CD14-positive monocyte (primary cell): ENCODE measurements around the gene DACT2. TPM values are rescaled to one million over a fixed set of nuclear protein-coding genes. Genes with fewer than 3 reads are reported as not detected.

Experiments
- DNase-seq, 3 donors: peaks; one replicate each; pipeline ENCODE4 v3.0.0-alpha.2; 2011 to 2022
- H2AFZ ChIP-seq: 2 replicates; pipeline ENCODE4 v1.6.0; 2012; ENCODE audit warnings: mild to moderate bottlenecking, low read depth, low read length, inconsistent platforms; ENCODE audit not compliant: insufficient read depth, poor library complexity, severe bottlenecking
- H3K27ac ChIP-seq, 2 donors: 1 replicate in 1 of 2; 2 replicates in 1 of 2; pipeline ENCODE4 v1.5.1; 2012 to 2013; ENCODE audit warnings: low read length in 2 of 2, control low read depth in 1 of 2, inconsistent platforms in 1 of 2, low read depth in 1 of 2, mild to moderate bottlenecking in 1 of 2
- H3K27me3 ChIP-seq, 2 donors: one replicate each; pipeline versions ENCODE4 v1.6.0 to v1.6.1; 2011 to 2013; ENCODE audit warnings: low read length in 2 of 2; ENCODE audit not compliant: control insufficient read depth in 2 of 2, insufficient read depth in 2 of 2
- H3K36me3 ChIP-seq, 2 donors: replicated peaks in 1 of 2; 1 replicate in 1 of 2; 2 replicates in 1 of 2; pipeline versions ENCODE4 v1.5.1 to v1.6.1; 2012 to 2013; ENCODE audit warnings: low read length in 2 of 2, control low read depth in 1 of 2, inconsistent platforms in 1 of 2, mild to moderate bottlenecking in 1 of 2; ENCODE audit not compliant: insufficient read depth in 2 of 2, control insufficient read depth in 1 of 2
- H3K4me1 ChIP-seq, 2 donors: 1 replicate in 1 of 2; 2 replicates in 1 of 2; pipeline versions ENCODE4 v1.5.1 to v1.6.1; 2012 to 2013; ENCODE audit warnings: low read length in 2 of 2, control low read depth in 1 of 2, inconsistent platforms in 1 of 2, mild to moderate bottlenecking in 1 of 2, moderate library complexity in 1 of 2; ENCODE audit not compliant: insufficient read depth in 2 of 2, control insufficient read depth in 1 of 2
- H3K4me2 ChIP-seq: replicated peaks from 2 replicates; pipeline ENCODE3; 2012; ENCODE audit warnings: low read length, moderate library complexity, mild to moderate bottlenecking; ENCODE audit not compliant: poor library complexity, severe bottlenecking; ENCODE audit errors: extremely low read depth
- H3K4me3 ChIP-seq, 3 experiments: fragments of 200-600 bp in 1 of 3; sonication (generic) in 1 of 3; replicated peaks in 1 of 3; 1 replicate in 2 of 3; 2 replicates in 1 of 3; pipeline ENCODE4 v1.5.1; 2011 to 2013; ENCODE audit warnings: low read length in 3 of 3, mild to moderate bottlenecking in 3 of 3, control low read depth in 2 of 3, low read depth in 2 of 3, inconsistent platforms in 1 of 3, moderate library complexity in 1 of 3
- H3K79me2 ChIP-seq: 2 replicates; pipeline ENCODE4 v1.6.0; 2012; ENCODE audit warnings: mild to moderate bottlenecking, control low read depth, inconsistent platforms, low read length, moderate library complexity; ENCODE audit not compliant: insufficient read depth
- H3K9ac ChIP-seq: 2 replicates; pipeline ENCODE4 v1.6.0; 2017; ENCODE audit warnings: low read length, mild to moderate bottlenecking; ENCODE audit not compliant: insufficient read depth, poor library complexity, severe bottlenecking
- H3K9me3 ChIP-seq, 2 donors: replicated peaks in 1 of 2; 1 replicate in 1 of 2; 2 replicates in 1 of 2; pipeline versions ENCODE4 v1.5.1 to v1.6.1; 2012 to 2013; ENCODE audit warnings: low read length in 2 of 2, control low read depth in 1 of 2; ENCODE audit not compliant: control insufficient read depth in 1 of 2, insufficient read depth in 1 of 2
- H4K20me1 ChIP-seq: 2 replicates; pipeline ENCODE4 v1.6.0; 2012; ENCODE audit warnings: mild to moderate bottlenecking, low read length, control low read depth, moderate library complexity; ENCODE audit not compliant: insufficient read depth
- H3K27ac Mint-ChIP-seq, 7 donors: one replicate each; pipeline ENCODE4 v1.8.0; 2020; ENCODE audit warnings: mild to moderate bottlenecking in 7 of 7, mixed read lengths in 7 of 7, moderate library complexity in 6 of 7, inconsistent platforms in 2 of 7
- H3K27me3 Mint-ChIP-seq, 3 donors: one replicate each; pipeline ENCODE4 v1.8.0; 2021 to 2022; ENCODE audit warnings: low read depth in 3 of 3, mild to moderate bottlenecking in 3 of 3, mixed read lengths in 3 of 3, moderate library complexity in 3 of 3, inconsistent platforms in 1 of 3
- H3K36me3 Mint-ChIP-seq, 2 donors: one replicate each; pipeline ENCODE4 v1.8.0; 2020; ENCODE audit warnings: mixed read lengths in 2 of 2, inconsistent platforms in 1 of 2, mild to moderate bottlenecking in 1 of 2
- H3K4me1 Mint-ChIP-seq: one replicate; pipeline ENCODE4 v1.8.0; 2020; ENCODE audit warnings: mild to moderate bottlenecking, mixed read lengths
- H3K4me3 Mint-ChIP-seq, 2 donors: one replicate each; pipeline ENCODE4 v1.8.0; 2020; ENCODE audit warnings: mild to moderate bottlenecking in 2 of 2, mixed read lengths in 2 of 2, moderate library complexity in 1 of 2
- H3K9me3 Mint-ChIP-seq, 7 donors: one replicate each; pipeline ENCODE4 v1.8.0; 2020 to 2022; ENCODE audit warnings: mixed read lengths in 7 of 7, mild to moderate bottlenecking in 6 of 7, moderate library complexity in 6 of 7, inconsistent platforms in 2 of 7
- CTCF ChIP-seq: fragments of 200-600 bp; IDR thresholded peaks from one replicate; pipeline ENCODE4 v1.8.0; 2022; ENCODE audit warnings: antibody characterized with exemption, mild to moderate bottlenecking
- WGBS: methylation state at CpG from one replicate; pipeline ENCODE4 v1.1.5; 2013; ENCODE audit warnings: missing lambda C conversion rate; ENCODE audit not compliant: insufficient coverage; 5-methylcytosine and 5-hydroxymethylcytosine counted together
- intact Hi-C, 2 donors: fragments of 100-400 bp; cut with micrococcal nuclease; formaldehyde crosslinking; loops; one replicate each; pipeline versions ENCODE4 v1.15.0 to v1.15.1; 2023
- polyA plus RNA-seq, 3 donors: library from polyadenylated mRNA; depleted of rRNA in 1 of 3; unstranded in 2 of 3; stranded (reverse) in 1 of 3; fragments of 300-500 nt in 2 of 3; fragments of >200 nt in 1 of 3; fragmentation: Illumina TruSeq in 2 of 3; gene quantifications; 1 replicate in 2 of 3; 2 replicates in 1 of 3; pipeline ENCODE4 v1.2.3, GENCODE V29; 2012 to 2021

DACT2 gene
- polyA plus RNA-seq, 3 donors, result not detected

- Histone ChIP-seq H2AFZ (no peak overlapping the region), H3K27me3 (no peaks in the 10 kb centered on the region), H3K9ac (no peak overlapping the region), H3K36me3 (no peaks in the 10 kb centered on the region), H3K4me2 (no peak overlapping the region), H3K27ac (no peak overlapping the region), H3K79me2 (no peaks in the 10 kb centered on the region), H4K20me1 (no peaks in the 10 kb centered on the region), H3K4me1 (no peaks in the 10 kb centered on the region), H3K4me3 (no peak overlapping the region), H3K9me3 (peaks cover 0 to 2% of the 10 kb centered on the region in 2 donors)
- 67% methylated on average over 1 of the region's 10 CpGs for WGBS
- peaks cover 0 to 9% (median 5%) of the 10 kb centered on the region in 7 donors for H3K9me3 Mint-ChIP-seq
- DNase-seq, result no peak
- H3K4me1 Mint-ChIP-seq, result no peaks in the 10 kb centered on the region
- H3K27me3 Mint-ChIP-seq, result peaks cover 0 to 3% (median 3%) of the 10 kb centered on the region in 3 donors
- H3K27ac Mint-ChIP-seq, result no peak overlapping the region
- H3K36me3 Mint-ChIP-seq, result no peaks in the 10 kb centered on the region
- H3K4me3 Mint-ChIP-seq, result no peak overlapping the region
- TF ChIP-seq CTCF, result no peak
- intact Hi-C loops, result no loop called here
Observed at GRCh38 chr6:168330403-168330802, 10.8 kb upstream of the DACT2 start.

- no peaks in the 10 kb centered on the region for H3K27me3 ChIP-seq
- H3K4me2 ChIP-seq, result no peak overlapping the region
- H3K79me2 ChIP-seq, result no peaks in the 10 kb centered on the region
- DNase-seq, result no peak
- Mint-ChIP-seq H3K27me3 (peaks cover 0 to 3% (median 0%) of the 10 kb centered on the region in 3 donors), H3K27ac (no peak overlapping the region), H3K9me3 (peaks cover 0 to 9% (median 3%) of the 10 kb centered on the region in 7 donors), H3K36me3 (no peaks in the 10 kb centered on the region), H3K4me3 (no peak overlapping the region), H3K4me1 (no peaks in the 10 kb centered on the region)
- peaks cover 0 to 2% of the 10 kb centered on the region in 2 donors for H3K9me3 ChIP-seq
- intact Hi-C loops, result no loop called here
- no peaks in the 10 kb centered on the region for H3K36me3 ChIP-seq
- no peaks in the 10 kb centered on the region for H4K20me1 ChIP-seq
- H3K27ac ChIP-seq, result no peak overlapping the region
- H2AFZ ChIP-seq, result no peak overlapping the region
- WGBS, result 100% methylated on average over 2 of the region's 4 CpGs
- H3K9ac ChIP-seq, result no peak overlapping the region
- H3K4me3 ChIP-seq, result no peak overlapping the region
- H3K4me1 ChIP-seq, result no peaks in the 10 kb centered on the region
- TF ChIP-seq CTCF, result no peak
Observed at GRCh38 chr6:168328086-168328485, 8.5 kb upstream of the DACT2 start.
